Ovary (tissue), 9 donors: ENCODE data around the gene INSIG1. TPM values are rescaled to one million over a fixed set of nuclear protein-coding genes. Genes with fewer than 3 reads are reported as not detected.

Experiments
- DNase-seq, 5 donors: peaks; one replicate each; pipeline ENCODE4 v3.0.0-alpha.2; 2019 to 2020
- H3K27ac ChIP-seq, 2 donors: fragments of 200-600 bp; one replicate each; pipeline versions ENCODE4 v1.5.1 to v1.8.0; 2019 to 2022
- H3K27me3 ChIP-seq: fragments of 200-600 bp; one replicate; pipeline ENCODE4 v1.8.0; 2022
- H3K36me3 ChIP-seq: fragments of 200-600 bp; sonication (generic); one replicate; pipeline ENCODE4 v1.5.1; 2019
- H3K4me1 ChIP-seq: one replicate; pipeline ENCODE4 v1.8.1; 2013; ENCODE audit warnings: mild to moderate bottlenecking, moderate library complexity; ENCODE audit not compliant: insufficient read depth
- H3K4me3 ChIP-seq: fragments of 200-600 bp; sonication (generic); one replicate; pipeline ENCODE4 v1.5.1; 2017
- H3K9me3 ChIP-seq, 2 donors: fragments of 200-600 bp in 1 of 2; sonication (generic) in 1 of 2; one replicate each; pipeline versions ENCODE4 v1.5.1 to v1.8.1; 2013 to 2019; ENCODE audit warnings: mild to moderate bottlenecking in 1 of 2, moderate library complexity in 1 of 2
- CTCF ChIP-seq, 3 donors: fragments of 450-650 bp in 2 of 3; fragments of 200-600 bp in 1 of 3; IDR thresholded peaks; one replicate each; pipeline versions ENCODE4 v1.5.1 to v1.8.0; 2016 to 2022; ENCODE audit warnings: antibody characterized with exemption in 3 of 3, mild to moderate bottlenecking in 1 of 3
- EP300 ChIP-seq: sonication (generic); formaldehyde crosslinking; IDR thresholded peaks from one replicate; pipeline ENCODE4 v1.6.1; 2017; ENCODE audit warnings: antibody characterized with exemption
- POLR2A ChIP-seq: fragments of 450-650 bp; IDR thresholded peaks from one replicate; pipeline ENCODE4 v1.6.1; 2017; ENCODE audit warnings: antibody characterized with exemption, mild to moderate bottlenecking, moderate library complexity
- WGBS, 3 donors: extraction: QIAGEN DNeasy Blood & Tissue Kit in 1 of 3; methylation state at CpG; one replicate each; pipeline versions ENCODE4 v1.1.5 to v1.1.7; 2013 to 2017; 5-methylcytosine and 5-hydroxymethylcytosine counted together
- intact Hi-C, 4 donors: fragments of 100-400 bp; cut with DNase I; formaldehyde crosslinking; loops; one replicate each; pipeline versions ENCODE4 v1.11.0 to v1.15.1; 2022 to 2023
- polyA plus RNA-seq, 2 donors: library from polyadenylated mRNA; stranded (reverse); fragments of 200-250 nt in 1 of 2; fragments of 350-450 nt in 1 of 2; fragmentation: Illumina TruSeq in 1 of 2; extraction: RNeasy Lipid Tissue Mini Kit (QIAGEN cat#74804) in 1 of 2; gene quantifications; one replicate each; pipeline ENCODE4 v1.2.3, GENCODE V29; 2013 to 2014
- total RNA-seq, 7 donors: library from RNA; depleted of rRNA in 2 of 7; stranded (reverse); fragments of >200 nt in 2 of 7; fragmentation: NEBNext Ultra II Directional in 3 of 7; extraction: Animal tissue kit (Norgen Biotek cat#: 25700) in 3 of 7; gene quantifications; one replicate each; pipeline versions ENCODE4 v1.1.0 to v1.2.4, GENCODE V29; 2016 to 2023
- donor health status: DM: no; HTN: no; CAD: no; lungs with moderate emphysema.
- donor health status: DM: no; HTN: no; CAD: no.
- donor health status: Bipolar disorder and iron deficiency.
- donor health status: DM: yes; HTN: yes; CAD: no.
- donor health status: DM: no; HTN: no; CAD: no.
- donor health status: DM: yes; HTN: yes; CAD: no.

Gene INSIG1
- total and polyA plus RNA-seq, 9 donors = 15.0 to 186 (median 30.5) TPM

GRCh38 chr7:155338632-155339320 is 41.1 kb downstream of the INSIG1 start:
- TF ChIP-seq POLR2A (no peak), CTCF (IDR thresholded peaks at IDR 0.05) (no peak), EP300 (no peak)
- no peaks in the 10 kb centered on the region for H3K9me3 ChIP-seq
- H3K27ac ChIP-seq = no peak overlapping the region
- H3K36me3 ChIP-seq = no peaks in the 10 kb centered on the region
- no peaks in the 10 kb centered on the region for H3K27me3 ChIP-seq
- no peaks in the 10 kb centered on the region for H3K4me1 ChIP-seq
- no peak overlapping the region for H3K4me3 ChIP-seq
- intact Hi-C loops = loop anchor here in 1 of 4 donors (5.0 kb wide), 1 partner anchor 421 kb away; no protein-coding TSS in a partner anchor
- DNase-seq = no peak
- WGBS, 3 donors = 68 to 76% (median 76%) methylated on average over 25 of the region's 25 CpGs

- intact Hi-C loops = loop anchor here in 1 of 4 donors (5.0 kb wide), 1 partner anchor 422 kb away; no protein-coding TSS in a partner anchor
- WGBS, 3 donors = 52 to 65% (median 62%) methylated on average over 17 of the region's 17 CpGs
- no peak overlapping the region for H3K27ac ChIP-seq
- H3K9me3 ChIP-seq = no peaks in the 10 kb centered on the region
- no peak for DNase-seq
- no peaks in the 10 kb centered on the region for H3K4me1 ChIP-seq
- H3K36me3 ChIP-seq = no peaks in the 10 kb centered on the region
- TF ChIP-seq CTCF (IDR thresholded peaks at IDR 0.05) = no peak
- TF ChIP-seq EP300 = no peak
- no peak for TF ChIP-seq POLR2A
- H3K4me3 ChIP-seq = no peak overlapping the region
- H3K27me3 ChIP-seq = no peaks in the 10 kb centered on the region
Observed at GRCh38 chr7:155339474-155339873, 41.8 kb downstream of the INSIG1 start.

- Histone ChIP-seq H3K4me3 (no peak overlapping the region), H3K27ac (no peak overlapping the region), H3K4me1 (no peaks in the 10 kb centered on the region), H3K36me3 (no peaks in the 10 kb centered on the region), H3K9me3 (no peaks in the 10 kb centered on the region), H3K27me3 (no peaks in the 10 kb centered on the region)
- intact Hi-C loops = loop anchor here (5.0 to 10.0 kb wide), 3 partner anchors 145 to 413 kb away; partner anchors contain the start of gene PAXIP1 (in 1 of the 4)
- WGBS, 3 donors = 70 to 82% (median 72%) methylated on average over 14 of the region's 14 CpGs
- no peak for DNase-seq
- TF ChIP-seq POLR2A (no peak), EP300 (no peak), CTCF (IDR thresholded peaks at IDR 0.05) (no peak)
Observed at GRCh38 chr7:155340071-155340531, 42.4 kb downstream of the INSIG1 start.

GRCh38 chr7:155340721-155341120 is 43.0 kb downstream of the INSIG1 start:
- 77 to 91% (median 79%) methylated on average over 9 of the region's 9 CpGs for WGBS, 3 donors
- Histone ChIP-seq H3K27ac (no peak overlapping the region), H3K36me3 (no peaks in the 10 kb centered on the region), H3K27me3 (no peaks in the 10 kb centered on the region), H3K4me3 (no peak overlapping the region), H3K4me1 (no peaks in the 10 kb centered on the region), H3K9me3 (no peaks in the 10 kb centered on the region)
- intact Hi-C loops = loop anchor here (5.0 to 10.0 kb wide), 3 partner anchors 146 to 413 kb away; partner anchors contain the start of gene PAXIP1 (in 1 of the 4)
- DNase-seq = no peak
- TF ChIP-seq POLR2A (no peak), CTCF (IDR thresholded peaks at IDR 0.05) (no peak)
